Hematopoietic multipotent progenitor cell treated with erythropoietin and hydrocortisone succinate and interleukin-3 and kit ligand, for 6 days (in vitro differentiated cells): ENCODE measurements around the gene MSRB1.
A peak's percentile ranks its signal among the peaks of the same experiment; 100 is the strongest.
"Not testable (repeated sequence)": the region's sequence is repeated elsewhere in the genome, so short reads cannot be mapped to it uniquely, and the experiment has no call there.

Source experiments
- DNase-seq: peaks from one replicate; pipeline ENCODE4 v3.0.0-alpha.2; 2015

The MSRB1 gene

GRCh38 chr16:1960665-1961630, 17.9 kb upstream of the MSRB1 start:
- DNase-seq, result peak; percentile 79

DNA sequence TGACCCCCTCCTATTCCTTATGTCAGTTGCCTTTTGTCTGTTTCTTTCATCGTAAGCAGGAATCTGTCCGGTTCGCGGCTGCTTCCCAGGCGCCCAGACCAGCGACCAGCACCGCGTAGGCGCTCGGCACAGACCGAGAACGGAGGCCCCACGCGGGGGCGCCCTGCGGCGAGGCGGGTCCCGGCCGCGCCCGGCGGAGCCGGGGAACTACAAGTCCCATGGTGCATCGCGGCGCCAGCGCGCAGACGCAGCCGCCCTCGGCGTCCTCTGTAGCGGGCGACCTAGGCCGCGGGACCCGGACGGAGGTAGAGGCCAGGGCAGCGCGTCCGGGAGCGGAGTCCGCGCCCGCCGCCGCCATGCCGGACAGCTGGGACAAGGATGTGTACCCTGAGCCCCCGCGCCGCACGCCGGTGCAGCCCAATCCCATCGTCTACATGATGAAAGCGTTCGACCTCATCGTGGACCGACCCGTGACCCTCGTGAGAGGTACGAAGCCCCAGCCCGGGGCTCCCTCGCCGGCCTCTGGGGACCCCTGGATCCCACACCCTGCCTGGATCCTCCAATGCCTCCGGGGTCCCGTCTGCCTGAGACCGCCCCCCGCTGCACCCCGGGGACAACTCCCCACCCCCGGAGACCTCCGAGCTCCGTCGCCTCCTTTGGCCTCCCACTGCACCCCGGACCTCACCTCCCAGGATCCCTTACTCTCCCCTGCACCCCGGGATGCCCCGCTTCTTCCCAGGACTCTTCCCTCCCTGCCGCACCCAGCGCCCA, 16.5 kb upstream of the MSRB1 start, which contains the start of gene NDUFB10:
Gene NDUFB10, plus strand, starts transcription at position 270 of the 771 bp plus-strand sequence. Its CDS starts 87 bp downstream, at position 357.
- DNase-seq, result peak; percentile 94

GRCh38 chr16:1958715-1959268, 15.8 kb upstream of the MSRB1 start:
- DNase-seq, result no peak

- DNase-seq, result not testable (repeated sequence)
Observed at GRCh38 chr16:1958143-1958491, 15.1 kb upstream of the MSRB1 start.

DNA sequence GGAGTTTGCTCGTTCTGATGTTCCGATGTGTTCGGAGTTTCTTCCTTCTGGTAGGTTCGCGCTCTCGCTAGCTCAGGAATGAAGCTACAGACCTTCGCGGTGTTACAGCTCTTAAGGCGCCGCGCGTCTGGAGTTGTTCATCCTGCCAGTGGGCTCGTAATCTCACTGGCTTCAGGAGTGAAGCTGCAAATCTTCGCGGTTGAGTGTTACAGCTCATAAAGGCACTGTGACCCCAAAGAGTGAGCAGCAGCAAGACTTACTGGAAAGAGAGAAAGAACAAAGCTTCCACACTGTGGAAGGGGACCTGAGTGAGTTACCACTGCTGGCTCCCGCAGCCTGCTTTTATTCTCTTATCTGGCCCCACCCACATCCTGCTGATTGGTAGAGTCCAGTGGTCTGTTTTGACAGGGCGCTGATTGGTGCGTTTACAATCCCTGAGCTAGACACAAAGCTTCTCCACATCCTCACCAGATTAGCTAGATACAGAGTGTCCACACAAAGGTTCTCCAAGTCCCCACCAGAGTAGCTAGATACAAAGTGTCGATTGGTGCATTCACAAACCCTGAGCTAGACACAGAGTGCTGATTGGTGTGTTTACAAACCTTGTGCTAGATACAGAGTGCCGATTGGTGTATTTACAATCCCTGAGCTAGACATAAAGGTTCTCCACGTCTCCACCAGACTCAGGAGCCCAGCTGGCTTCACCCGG, 14.6 kb upstream of the MSRB1 start:
- not testable (repeated sequence) for DNase-seq

- no peak for DNase-seq
Observed at GRCh38 chr16:1953734-1954133, 10.7 kb upstream of the MSRB1 start.

DNA sequence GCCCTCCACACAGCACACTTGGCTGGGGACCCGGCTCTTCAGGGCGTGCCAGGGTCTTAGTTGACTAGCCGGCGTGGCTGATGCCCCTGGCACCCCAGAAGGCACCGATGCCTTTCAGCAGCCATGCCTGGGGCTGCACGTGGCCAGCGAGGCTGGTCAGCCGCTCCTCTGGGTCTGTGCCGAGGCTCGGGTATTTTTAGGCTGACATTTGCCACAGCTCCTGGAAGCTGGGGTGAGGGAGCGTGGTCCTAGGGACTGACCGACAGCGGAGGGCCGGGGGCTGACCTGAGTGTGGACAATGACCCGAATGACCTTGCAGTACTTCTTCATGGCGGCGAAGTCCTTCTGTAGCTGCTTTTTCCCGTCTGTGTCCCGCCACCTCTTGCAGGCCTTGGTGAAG, 7.6 kb upstream of the MSRB1 start:
- no peak for DNase-seq

DNA sequence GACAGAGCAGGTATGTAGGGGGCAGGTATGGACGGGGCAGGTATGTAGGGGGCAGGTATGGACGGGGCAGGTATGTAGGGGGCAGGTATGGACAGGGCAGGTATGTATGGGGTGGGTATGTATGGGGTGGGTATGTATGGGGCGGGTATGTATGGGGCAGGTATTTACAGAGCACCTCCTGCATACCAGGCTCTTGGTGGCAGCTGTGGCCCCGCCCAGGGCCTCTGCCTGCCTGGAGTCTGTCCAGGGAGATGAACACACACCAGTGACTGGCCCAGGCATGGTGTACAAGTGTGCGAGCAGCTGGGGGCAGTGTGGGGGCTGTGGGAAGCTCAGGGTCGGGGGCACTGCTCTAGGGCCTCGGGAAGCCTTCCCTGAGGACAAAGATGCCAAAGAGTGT, 7.0 kb upstream of the MSRB1 start:
- no peak for DNase-seq

GRCh38 chr16:1949507-1949906, 6.5 kb upstream of the MSRB1 start:
- no peak for DNase-seq

DNA sequence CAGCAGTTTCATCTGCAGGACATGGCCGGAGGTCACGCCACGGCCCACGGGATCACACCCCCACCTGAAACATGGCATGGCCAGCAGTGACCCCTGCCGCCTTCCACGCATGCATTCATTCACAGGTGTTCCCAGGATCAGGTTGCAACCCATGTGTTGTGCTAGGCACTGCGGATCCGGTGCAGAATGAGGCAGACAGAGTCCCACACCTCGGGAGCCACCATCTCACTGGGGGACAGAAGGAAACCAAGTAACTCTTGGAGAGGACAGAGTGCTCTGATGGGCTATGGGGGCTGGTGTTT, 4.3 kb upstream of the MSRB1 start:
- DNase-seq, result no peak

DNA sequence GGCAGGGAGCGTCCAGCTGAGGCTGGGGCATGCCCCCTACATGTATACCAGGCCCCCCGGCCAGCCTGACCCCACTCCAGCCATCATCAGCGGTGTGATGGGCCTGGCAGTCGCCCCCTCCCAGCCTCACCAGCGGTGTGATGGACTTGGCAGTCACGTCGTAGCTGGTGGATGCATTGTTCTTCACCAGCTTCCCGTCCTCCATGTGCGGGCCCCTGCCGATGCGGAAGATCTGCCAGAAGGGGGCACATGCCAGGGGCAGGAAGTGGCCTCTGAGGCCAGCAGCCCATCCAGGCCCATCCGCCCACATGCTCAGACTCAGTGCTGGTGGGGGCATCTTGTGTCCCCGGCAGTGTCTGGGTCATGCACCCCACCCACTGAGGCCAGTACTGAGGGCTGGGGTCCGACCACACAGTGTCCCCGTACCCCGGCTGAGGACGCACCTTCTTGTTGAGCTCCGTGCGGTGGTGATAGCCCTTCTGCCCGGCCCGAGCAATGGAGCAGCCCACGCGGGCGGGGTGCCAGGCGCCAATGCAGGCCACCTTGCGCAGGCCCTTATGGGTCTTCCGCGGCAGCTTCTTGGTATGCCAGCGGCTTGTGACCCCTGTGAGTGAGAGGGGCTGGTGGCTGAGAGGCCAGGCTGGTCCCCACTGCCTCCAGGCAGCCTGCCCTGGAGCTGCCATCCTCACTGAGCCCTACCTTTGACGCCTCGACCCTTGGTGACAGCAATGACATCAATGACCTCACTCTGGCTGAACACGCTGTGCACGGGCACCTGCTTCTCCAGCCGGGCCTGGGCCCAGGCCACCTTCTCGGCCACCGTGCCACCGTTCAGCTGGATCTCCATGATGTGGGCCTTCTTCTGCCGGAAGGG, 3.7 kb upstream of the MSRB1 start:
- no peak for DNase-seq

DNA sequence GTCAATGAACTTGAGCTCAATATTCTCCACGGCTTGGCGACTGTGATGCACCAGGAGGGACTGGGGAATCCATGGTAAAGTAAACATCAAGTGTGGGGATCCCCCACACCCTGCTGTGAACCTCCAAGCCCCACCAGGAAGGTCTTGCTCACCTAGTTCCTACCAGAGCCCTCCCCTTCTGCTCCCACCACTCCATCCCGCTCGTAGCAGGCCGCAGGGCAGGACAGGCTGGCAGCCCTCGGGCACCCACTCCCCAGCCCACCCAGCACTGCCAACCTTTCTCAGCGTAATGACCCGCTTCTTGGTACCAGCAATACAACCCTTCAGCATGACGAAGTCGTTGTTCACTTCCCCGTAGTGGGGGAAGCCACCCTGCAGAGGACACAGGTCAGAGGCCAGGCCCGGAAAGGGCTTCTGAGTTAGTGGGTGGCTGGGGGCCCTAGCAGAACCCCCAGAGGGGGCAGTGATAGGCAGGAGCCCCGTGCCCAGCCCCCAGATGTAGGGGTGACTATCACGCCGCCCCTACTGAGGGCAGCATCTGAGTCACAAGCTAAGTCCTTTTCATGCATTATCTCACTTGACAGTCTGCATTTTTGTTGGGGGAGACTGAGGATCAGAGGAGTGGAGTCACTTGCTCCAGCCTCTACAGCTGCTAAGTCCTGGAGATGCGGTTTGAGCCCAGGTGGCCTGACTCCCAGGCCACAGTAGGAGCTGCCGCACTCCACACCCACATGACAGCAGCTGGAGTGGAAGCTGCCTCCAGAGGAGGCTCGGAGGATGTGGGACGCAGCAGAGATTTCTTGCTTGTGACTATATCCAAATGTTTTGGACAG, 2.8 kb upstream of the MSRB1 start:
- DNase-seq, result no peak

- DNase-seq, result no peak
Observed at GRCh38 chr16:1944612-1945199, 1.7 kb upstream of the MSRB1 start.

GRCh38 chr16:1942047-1942809, 771 bp downstream of the MSRB1 start:
- peak; percentile 47 for DNase-seq

DNA sequence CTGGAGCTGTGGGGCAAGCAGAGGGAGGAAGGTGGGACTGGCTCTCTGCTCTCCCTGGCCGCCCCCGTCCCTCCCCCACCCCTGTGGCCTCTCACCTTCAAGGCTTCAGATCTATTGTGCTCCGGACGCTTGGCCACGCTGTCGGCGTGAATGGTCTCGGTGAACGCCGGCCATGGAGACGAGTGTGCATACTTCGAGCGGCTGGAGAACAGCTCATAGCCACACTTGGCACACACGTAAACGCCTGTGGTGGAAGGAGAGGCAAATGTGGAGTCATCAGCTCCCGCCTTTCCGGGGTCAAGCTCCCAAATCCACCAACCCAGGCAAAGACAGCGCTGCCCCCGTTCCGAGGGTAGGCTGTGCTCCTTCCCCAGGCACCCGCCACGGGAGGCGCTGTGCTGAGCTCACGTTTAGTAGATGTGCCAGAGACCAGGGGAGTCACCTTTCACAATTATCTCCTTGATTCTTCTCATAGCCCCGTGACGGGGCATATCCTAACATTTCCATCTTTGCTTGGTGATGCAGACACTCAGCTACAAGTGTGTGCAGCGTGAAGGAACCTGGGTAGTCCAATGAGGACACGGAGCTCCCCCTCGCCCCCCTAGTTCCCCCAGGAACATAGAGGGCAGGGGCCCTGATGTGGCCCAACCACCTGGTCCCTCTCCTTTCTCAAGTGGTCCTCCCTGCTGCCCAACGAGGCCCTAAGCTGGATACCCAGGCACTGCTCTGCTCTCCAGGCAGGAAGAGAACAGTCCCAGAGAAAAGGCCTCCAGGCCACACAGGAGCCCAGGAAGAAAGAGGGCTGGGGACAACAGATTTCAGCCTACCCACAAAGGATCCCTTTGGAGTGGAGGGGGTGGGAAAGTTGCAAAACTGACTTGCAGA, 1.6 kb downstream of the MSRB1 start:
- no peak for DNase-seq

- no peak for DNase-seq
Observed at GRCh38 chr16:1940273-1941161, 2.5 kb downstream of the MSRB1 start.

- not testable (repeated sequence) for DNase-seq
Observed at GRCh38 chr16:1939833-1940232, 3.2 kb downstream of the MSRB1 start.

DNA sequence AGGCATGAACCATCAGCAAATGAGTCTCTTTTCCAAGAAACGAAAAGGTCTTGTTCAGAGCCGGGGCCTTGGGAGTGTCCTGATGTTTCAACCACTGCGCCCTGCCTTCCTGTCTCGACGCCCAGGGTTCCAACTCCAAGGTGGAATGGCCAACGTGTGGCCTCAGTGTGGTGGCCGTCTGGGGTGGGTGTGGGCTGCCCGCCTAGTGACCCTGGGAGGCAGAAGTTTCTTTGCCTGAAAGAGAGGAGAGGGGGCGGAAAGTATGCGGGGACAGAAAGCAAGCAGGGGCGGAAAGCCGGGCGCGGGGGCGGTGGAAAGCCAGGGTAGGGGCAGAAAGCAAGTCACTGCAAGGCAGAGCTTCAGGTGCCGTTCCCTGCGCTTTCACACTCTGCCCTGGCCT, 4.1 kb downstream of the MSRB1 start:
- no peak for DNase-seq
